ENCODE measurements around the gene ZNF346. TPM values are rescaled to one million over a fixed set of nuclear protein-coding genes. Genes with fewer than 3 reads are reported as not detected.

ZNF346 gene
- total and polyA plus RNA-seq, 10 of the 15 experiments (the other 5 are each of a cell fraction or from before 2014, with no cell fraction given), result 6.5 to 30.2 (median 24.0) TPM

DNA sequence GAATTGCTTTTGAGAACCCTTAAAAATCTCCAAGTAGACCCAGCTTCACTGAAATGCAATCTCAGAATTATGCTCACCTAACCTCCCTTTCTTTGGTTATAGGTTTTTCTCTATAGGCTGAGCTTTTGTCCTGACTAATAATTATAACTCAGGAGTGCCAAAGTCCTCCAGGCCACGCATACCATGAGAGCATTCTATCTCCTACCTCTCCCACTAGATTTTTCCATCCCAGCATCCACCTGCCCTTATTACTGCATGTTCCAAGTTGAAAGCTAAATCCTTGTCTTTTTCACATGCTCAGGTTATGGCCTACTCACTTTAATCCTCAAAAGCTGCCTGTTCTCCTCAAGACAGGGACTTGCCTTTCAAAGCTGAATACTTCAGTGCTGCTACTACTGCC lies 22.1 kb downstream of the ZNF346 start:
- Histone ChIP-seq H3K4me1 (ENCODE audit: control insufficient read depth, insufficient read depth, low read length) (no peaks in the 10 kb centered on the region), H3K27ac (ENCODE audit: control insufficient read depth, insufficient read depth) (no peak overlapping the region), H4K20me1 (ENCODE audit: control insufficient read depth, insufficient read depth) (no peaks in the 10 kb centered on the region), H2AFZ (ENCODE audit: control insufficient read depth, low read depth, low read length) (no peak overlapping the region), H3K79me2 (ENCODE audit: control insufficient read depth, insufficient read depth, low read length) (no peaks in the 10 kb centered on the region), H3K4me2 (ENCODE audit: control insufficient read depth, insufficient read depth) (no peak overlapping the region), H3K36me3 (ENCODE audit: control insufficient read depth in 2 of 2, insufficient read depth in 2 of 2, low read length in 1 of 2) (peaks cover 13% of the 10 kb centered on the region in 2 experiments), H3K9ac (ENCODE audit: control insufficient read depth, insufficient read depth, low read length) (no peak overlapping the region), H3K27me3 (replicated peaks in 1 of 2; ENCODE audit: control insufficient read depth in 2 of 2, insufficient read depth in 2 of 2, low read length in 1 of 2) (no peaks in the 10 kb centered on the region), H3K9me3 (replicated peaks; ENCODE audit: control insufficient read depth, insufficient read depth, low read length) (no peaks in the 10 kb centered on the region), H3K4me3 (no peak overlapping the region)
- DNase-seq (ENCODE audit: low read depth, low spot score) (no peak), ATAC-seq (no peak), FAIRE-seq (no peak)
- POLR2A ChIA-PET, result interaction anchor here (0.6 kb wide), 1 partner anchor 596 kb away, joined by 3 read pairs; no protein-coding TSS in a partner anchor
- BruUV-seq (replicated peaks), result no TSS peak
- in situ Hi-C loops (cut with MboI), result no loop called here
- TF ChIP-seq TAF1 (IDR thresholded peaks at IDR 0.05; ENCODE audit: borderline replicate concordance, low read depth, low read length) (no peak), CBFB (IDR thresholded peaks at IDR 0.05; ENCODE audit: low read depth) (no peak), PAX5 (IDR thresholded peaks at IDR 0.05; ENCODE audit: borderline replicate concordance, low read depth, low read length) (no peak), NFYB (IDR thresholded peaks at IDR 0.05; ENCODE audit: insufficient read depth, low read depth, low read length) (no peak), RELA (IDR thresholded peaks at IDR 0.05; ENCODE audit: borderline replicate concordance, partially characterized antibody) (no peak), MTA3 (IDR thresholded peaks at IDR 0.05; ENCODE audit: borderline replicate concordance, low read length) (no peak)
- TF ChIP-seq, protein P1, sequence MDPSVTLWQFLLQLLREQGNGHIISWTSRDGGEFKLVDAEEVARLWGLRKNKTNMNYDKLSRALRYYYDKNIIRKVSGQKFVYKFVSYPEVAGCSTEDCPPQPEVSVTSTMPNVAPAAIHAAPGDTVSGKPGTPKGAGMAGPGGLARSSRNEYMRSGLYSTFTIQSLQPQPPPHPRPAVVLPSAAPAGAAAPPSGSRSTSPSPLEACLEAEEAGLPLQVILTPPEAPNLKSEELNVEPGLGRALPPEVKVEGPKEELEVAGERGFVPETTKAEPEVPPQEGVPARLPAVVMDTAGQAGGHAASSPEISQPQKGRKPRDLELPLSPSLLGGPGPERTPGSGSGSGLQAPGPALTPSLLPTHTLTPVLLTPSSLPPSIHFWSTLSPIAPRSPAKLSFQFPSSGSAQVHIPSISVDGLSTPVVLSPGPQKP (IDR thresholded peaks at IDR 0.05; ENCODE audit: low read depth, low read length), result no peak
- intact Hi-C loops (cut with micrococcal nuclease; ENCODE audit: unreplicated experiment), result no loop called here
- SMC1A ChIA-PET (ENCODE audit: uncharacterized antibody, unreplicated experiment), result no interaction called here
- RAD21 ChIA-PET (ENCODE audit: unreplicated experiment), result no interaction called here
- CTCF ChIA-PET, result interaction anchor here (0.7 kb wide), 1 partner anchor 384 kb away, joined by 3 read pairs; no protein-coding TSS in a partner anchor
- WGBS (ENCODE audit: insufficient coverage, insufficient replicate concordance, low lambda C conversion rate, missing lambda C conversion rate), result 93% methylated on average over 1 of the region's 1 CpG

DNA sequence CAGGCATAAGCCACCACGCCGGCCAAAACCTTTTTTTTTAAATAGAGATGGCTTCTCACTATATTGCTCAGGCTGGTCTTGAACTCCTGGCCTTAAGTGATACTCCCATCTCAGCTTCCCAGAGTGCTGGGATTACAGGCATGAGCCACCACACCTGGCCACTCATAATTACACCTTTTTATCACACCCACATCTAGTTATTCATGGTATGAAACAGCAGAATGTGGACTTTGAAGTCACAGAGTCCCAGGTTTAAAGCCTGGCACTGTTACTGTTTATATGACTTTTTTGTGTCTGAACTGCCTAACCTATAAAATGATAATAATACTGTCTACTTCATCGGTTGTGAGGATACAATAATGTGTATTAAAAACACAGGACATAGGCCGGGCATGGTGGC lies 23.1 kb downstream of the ZNF346 start:
- intact Hi-C loops (cut with micrococcal nuclease; ENCODE audit: unreplicated experiment) (no loop called here), in situ Hi-C loops (cut with MboI) (no loop called here)
- Histone ChIP-seq H3K27ac (ENCODE audit: control insufficient read depth, insufficient read depth) (no peak overlapping the region), H3K36me3 (ENCODE audit: control insufficient read depth in 2 of 2, insufficient read depth in 2 of 2, low read length in 1 of 2) (peaks cover 13 to 14% of the 10 kb centered on the region in 2 experiments), H3K79me2 (ENCODE audit: control insufficient read depth, insufficient read depth, low read length) (no peaks in the 10 kb centered on the region), H3K4me2 (ENCODE audit: control insufficient read depth, insufficient read depth) (no peak overlapping the region), H3K27me3 (replicated peaks in 1 of 2; ENCODE audit: control insufficient read depth in 2 of 2, insufficient read depth in 2 of 2, low read length in 1 of 2) (no peaks in the 10 kb centered on the region), H4K20me1 (ENCODE audit: control insufficient read depth, insufficient read depth) (no peaks in the 10 kb centered on the region), H3K9me3 (replicated peaks; ENCODE audit: control insufficient read depth, insufficient read depth, low read length) (no peaks in the 10 kb centered on the region), H3K4me3 (no peak overlapping the region), H2AFZ (ENCODE audit: control insufficient read depth, low read depth, low read length) (no peak overlapping the region), H3K9ac (ENCODE audit: control insufficient read depth, insufficient read depth, low read length) (no peak overlapping the region), H3K4me1 (ENCODE audit: control insufficient read depth, insufficient read depth, low read length) (no peaks in the 10 kb centered on the region)
- DNase-seq (ENCODE audit: low read depth, low spot score) (no peak), FAIRE-seq (no peak), ATAC-seq (no peak)
- no TSS peak for BruUV-seq (replicated peaks)
- POLR2A ChIA-PET, result no interaction called here
- CTCF ChIA-PET, result interaction anchor here (0.9 to 1.2 kb wide), 2 partner anchors 26 to 385 kb away, joined by 3 to 4 read pairs; no protein-coding TSS in a partner anchor
- 97% methylated on average over 4 of the region's 4 CpGs for WGBS (ENCODE audit: insufficient coverage, insufficient replicate concordance, low lambda C conversion rate, missing lambda C conversion rate)
- RAD21 ChIA-PET (ENCODE audit: unreplicated experiment), result no interaction called here
- SMC1A ChIA-PET (ENCODE audit: uncharacterized antibody, unreplicated experiment), result interaction anchor here (1.0 kb wide), 1 partner anchor 13 kb away, joined by 3 read pairs; no protein-coding TSS in a partner anchor
- TF ChIP-seq RAD21 (IDR thresholded peaks at IDR 0.05; ENCODE audit: insufficient read depth, low read depth, low read length) (no peak), MXI1 (IDR thresholded peaks at IDR 0.05; ENCODE audit: low read depth, low read length) (no peak), TBL1XR1 (IDR thresholded peaks at IDR 0.05; ENCODE audit: low read depth, low read length) (no peak)
- TF ChIP-seq, protein P2, sequence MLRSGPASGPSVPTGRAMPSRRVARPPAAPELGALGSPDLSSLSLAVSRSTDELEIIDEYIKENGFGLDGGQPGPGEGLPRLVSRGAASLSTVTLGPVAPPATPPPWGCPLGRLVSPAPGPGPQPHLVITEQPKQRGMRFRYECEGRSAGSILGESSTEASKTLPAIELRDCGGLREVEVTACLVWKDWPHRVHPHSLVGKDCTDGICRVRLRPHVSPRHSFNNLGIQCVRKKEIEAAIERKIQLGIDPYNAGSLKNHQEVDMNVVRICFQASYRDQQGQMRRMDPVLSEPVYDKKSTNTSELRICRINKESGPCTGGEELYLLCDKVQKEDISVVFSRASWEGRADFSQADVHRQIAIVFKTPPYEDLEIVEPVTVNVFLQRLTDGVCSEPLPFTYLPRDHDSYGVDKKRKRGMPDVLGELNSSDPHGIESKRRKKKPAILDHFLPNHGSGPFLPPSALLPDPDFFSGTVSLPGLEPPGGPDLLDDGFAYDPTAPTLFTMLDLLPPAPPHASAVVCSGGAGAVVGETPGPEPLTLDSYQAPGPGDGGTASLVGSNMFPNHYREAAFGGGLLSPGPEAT (IDR thresholded peaks at IDR 0.05; ENCODE audit: low read depth), result no peak
- TF ChIP-seq, protein P3, sequence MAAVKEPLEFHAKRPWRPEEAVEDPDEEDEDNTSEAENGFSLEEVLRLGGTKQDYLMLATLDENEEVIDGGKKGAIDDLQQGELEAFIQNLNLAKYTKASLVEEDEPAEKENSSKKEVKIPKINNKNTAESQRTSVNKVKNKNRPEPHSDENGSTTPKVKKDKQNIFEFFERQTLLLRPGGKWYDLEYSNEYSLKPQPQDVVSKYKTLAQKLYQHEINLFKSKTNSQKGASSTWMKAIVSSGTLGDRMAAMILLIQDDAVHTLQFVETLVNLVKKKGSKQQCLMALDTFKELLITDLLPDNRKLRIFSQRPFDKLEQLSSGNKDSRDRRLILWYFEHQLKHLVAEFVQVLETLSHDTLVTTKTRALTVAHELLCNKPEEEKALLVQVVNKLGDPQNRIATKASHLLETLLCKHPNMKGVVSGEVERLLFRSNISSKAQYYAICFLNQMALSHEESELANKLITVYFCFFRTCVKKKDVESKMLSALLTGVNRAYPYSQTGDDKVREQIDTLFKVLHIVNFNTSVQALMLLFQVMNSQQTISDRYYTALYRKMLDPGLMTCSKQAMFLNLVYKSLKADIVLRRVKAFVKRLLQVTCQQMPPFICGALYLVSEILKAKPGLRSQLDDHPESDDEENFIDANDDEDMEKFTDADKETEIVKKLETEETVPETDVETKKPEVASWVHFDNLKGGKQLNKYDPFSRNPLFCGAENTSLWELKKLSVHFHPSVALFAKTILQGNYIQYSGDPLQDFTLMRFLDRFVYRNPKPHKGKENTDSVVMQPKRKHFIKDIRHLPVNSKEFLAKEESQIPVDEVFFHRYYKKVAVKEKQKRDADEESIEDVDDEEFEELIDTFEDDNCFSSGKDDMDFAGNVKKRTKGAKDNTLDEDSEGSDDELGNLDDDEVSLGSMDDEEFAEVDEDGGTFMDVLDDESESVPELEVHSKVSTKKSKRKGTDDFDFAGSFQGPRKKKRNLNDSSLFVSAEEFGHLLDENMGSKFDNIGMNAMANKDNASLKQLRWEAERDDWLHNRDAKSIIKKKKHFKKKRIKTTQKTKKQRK (IDR thresholded peaks at IDR 0.05; ENCODE audit: low read depth, low read length), result no peak
